GM18517 (cell line): ENCODE results near the gene ATXN7.

ENCODE experiments used
- ATAC-seq: cut with Tn5 transposase; IDR thresholded peaks from one replicate; pipeline ENCODE4 v1.9.1; 2021; ENCODE audit warnings: mild to moderate bottlenecking, moderate library complexity; ENCODE audit not compliant: unreplicated experiment

ATXN7 gene

GRCh38 chr3:64011685-64012084 lies 148.0 kb downstream of the ATXN7 start:
- ATAC-seq: no peak

- no peak for ATAC-seq
These were observed 153.4 kb downstream of the ATXN7 start for GRCh38 chr3:64016941-64017620.

- ATAC-seq: no peak
These were observed 155.6 kb downstream of the ATXN7 start for GRCh38 chr3:64019271-64019670.

GRCh38 chr3:64019879-64020278 lies 156.2 kb downstream of the ATXN7 start:
- ATAC-seq: no peak

GRCh38 chr3:64021922-64022321 lies 158.3 kb downstream of the ATXN7 start:
- ATAC-seq: no peak

GRCh38 chr3:64022451-64023186 lies 159.0 kb downstream of the ATXN7 start:
- ATAC-seq: no peak

GRCh38 chr3:64023187-64023860 lies 159.7 kb downstream of the ATXN7 start, which contains the start of gene PSMD6:
Gene PSMD6, minus strand, starts transcription at chr3:64023494. Its CDS starts 75 bp downstream, at chr3:64023419.
- ATAC-seq: peak; percentile 95

GRCh38 chr3:64023861-64024223 lies 160.2 kb downstream of the ATXN7 start:
- no peak for ATAC-seq

- no peak for ATAC-seq
These were observed 162.7 kb downstream of the ATXN7 start for GRCh38 chr3:64026346-64026745.

GRCh38 chr3:64027658-64028057 lies 164.0 kb downstream of the ATXN7 start:
- ATAC-seq: no peak

- ATAC-seq: no peak
These were observed 165.1 kb downstream of the ATXN7 start for GRCh38 chr3:64028754-64029153.

- ATAC-seq: no peak
These were observed 165.6 kb downstream of the ATXN7 start for GRCh38 chr3:64029287-64029686.

- ATAC-seq: peak; percentile 90
These were observed 167.1 kb downstream of the ATXN7 start for GRCh38 chr3:64030741-64031140.

GRCh38 chr3:64031540-64032508 lies 168.2 kb downstream of the ATXN7 start:
- ATAC-seq: no peak

GRCh38 chr3:64033069-64033468 lies 169.4 kb downstream of the ATXN7 start:
- ATAC-seq: no peak

- no peak for ATAC-seq
These were observed 173.4 kb downstream of the ATXN7 start for GRCh38 chr3:64037084-64037483.

- no peak for ATAC-seq
These were observed 174.6 kb downstream of the ATXN7 start for GRCh38 chr3:64038253-64038767.

GRCh38 chr3:64039332-64039731 lies 175.7 kb downstream of the ATXN7 start:
- ATAC-seq: no peak

- ATAC-seq: no peak
These were observed 176.5 kb downstream of the ATXN7 start for GRCh38 chr3:64039981-64040733.

GRCh38 chr3:64042952-64043351 lies 179.3 kb downstream of the ATXN7 start:
- ATAC-seq: no peak
